ENCODE measurements around the gene UCHL3. TPM values are rescaled to one million over a fixed set of nuclear protein-coding genes. Genes with fewer than 3 reads are reported as not detected.
A peak's percentile ranks its signal among the peaks of the same experiment; 100 is the strongest.

The UCHL3 gene
- total and polyA plus RNA-seq, 5 experiments from 2014 or later = 17.0 to 50.1 (median 44.3) TPM

DNA sequence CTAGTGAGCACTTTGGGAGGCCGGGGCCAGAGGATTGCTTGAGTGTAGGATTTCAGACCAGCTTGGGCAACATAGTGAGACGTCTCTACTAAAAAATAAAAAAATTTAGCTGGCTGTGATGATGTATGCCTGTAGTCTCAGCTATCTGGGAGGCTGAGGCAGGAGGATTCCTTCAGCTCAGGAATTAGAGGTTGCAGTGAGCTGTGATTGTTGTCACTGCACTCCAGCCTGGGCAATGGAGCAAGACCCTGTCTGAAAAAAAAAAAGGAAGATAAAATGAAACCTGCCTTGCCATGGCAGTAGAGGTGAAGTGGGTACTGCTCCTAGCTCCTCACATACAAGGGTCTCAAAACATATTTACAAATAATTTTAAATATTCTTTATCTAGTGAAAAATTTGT is 7.4 kb downstream of the UCHL3 start:
- DNase-seq = no peak

DNA sequence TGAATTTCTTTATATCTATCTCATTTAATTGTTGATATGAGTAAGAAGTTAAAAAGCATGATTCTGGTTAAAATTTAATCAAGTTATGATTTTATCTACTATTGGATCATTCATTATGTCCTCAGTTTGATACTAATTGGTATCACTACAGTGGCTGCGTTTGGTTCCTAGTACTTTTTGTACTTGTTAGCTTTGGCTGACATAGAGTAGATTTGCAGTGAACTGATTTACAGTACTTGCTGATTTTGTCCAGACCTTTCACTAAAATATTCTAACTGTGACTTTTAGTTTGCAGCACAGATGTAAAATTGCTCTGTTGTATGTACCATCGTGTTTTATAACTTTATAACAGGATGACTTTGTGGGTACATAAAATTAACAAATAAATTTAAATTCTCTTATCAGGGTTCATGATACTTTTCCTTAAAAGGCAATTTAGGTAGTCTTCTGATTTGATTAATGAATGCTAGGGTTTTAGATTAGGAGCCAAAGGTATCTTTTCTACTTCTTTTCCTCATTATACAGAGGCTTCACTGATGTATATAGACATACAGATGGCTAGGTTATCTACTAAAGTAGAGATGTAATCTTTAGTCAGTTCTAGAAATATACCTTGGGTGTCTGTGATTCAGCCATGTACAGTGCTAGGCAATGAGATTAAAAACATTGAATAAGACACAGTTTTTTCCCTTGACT is 8.7 kb downstream of the UCHL3 start:
- no peaks in the 10 kb centered on the region for H3K9me3 Mint-ChIP-seq
- peaks cover 22 to 52% (median 47%) of the 10 kb centered on the region in 4 donors for H3K4me1 Mint-ChIP-seq
- H3K27ac Mint-ChIP-seq = peak overlapping the region in 4 of 10 donors; percentile 16 to 65 (median 31)
- peaks cover 10 to 43% (median 12%) of the 10 kb centered on the region in 3 donors for H3K36me3 Mint-ChIP-seq
- peak overlapping the region in 8 of 10 donors; percentile 26 to 71 (median 40) for H3K4me3 Mint-ChIP-seq
- POLR2A ChIA-PET = no interaction called here
- ATAC-seq = peak in 1 of 2 donors; percentile 49
- no peak for DNase-seq
- no peaks in the 10 kb centered on the region for H3K27me3 Mint-ChIP-seq

More for the DNA sequence above, 7.4 kb downstream of the UCHL3 start:
- Mint-ChIP-seq H3K4me3 (no peak overlapping the region), H3K4me1 (peaks cover 25 to 60% (median 56%) of the 10 kb centered on the region in 4 donors), H3K27ac (peak overlapping the region in 3 of 10 donors; percentile 17 to 75 (median 27)), H3K9me3 (no peaks in the 10 kb centered on the region), H3K36me3 (peaks cover 12 to 44% (median 12%) of the 10 kb centered on the region in 3 donors), H3K27me3 (no peaks in the 10 kb centered on the region)
- no peak for ATAC-seq
- POLR2A ChIA-PET = no interaction called here

DNA sequence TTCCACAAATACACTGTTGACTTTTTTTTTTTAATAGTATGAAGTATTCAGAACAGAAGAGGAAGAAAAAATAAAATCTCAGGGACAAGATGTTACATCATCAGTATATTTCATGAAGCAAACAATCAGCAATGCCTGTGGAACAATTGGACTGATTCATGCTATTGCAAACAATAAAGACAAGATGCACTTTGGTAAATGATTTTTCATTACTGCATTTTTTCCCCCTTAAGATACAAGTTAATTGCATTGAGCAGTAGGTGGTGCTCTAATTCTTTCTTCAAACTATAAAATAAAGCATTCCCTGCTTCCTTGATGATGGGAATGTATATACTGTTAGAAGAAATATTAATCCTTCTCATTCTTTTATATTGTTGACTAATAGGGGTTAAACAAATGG is 17.1 kb downstream of the UCHL3 start:
- DNase-seq (no peak), ATAC-seq (no peak)
- Mint-ChIP-seq H3K27ac (no peak overlapping the region), H3K4me1 (peaks cover 0 to 3% (median under 1%) of the 10 kb centered on the region in 4 donors), H3K4me3 (no peak overlapping the region), H3K9me3 (no peaks in the 10 kb centered on the region), H3K27me3 (no peaks in the 10 kb centered on the region), H3K36me3 (peaks cover 8 to 68% (median 33%) of the 10 kb centered on the region in 3 donors)
- POLR2A ChIA-PET = no interaction called here

GRCh38 chr13:75569576-75569975 is 20.0 kb downstream of the UCHL3 start:
- DNase-seq (no peak), ATAC-seq (no peak)
- Mint-ChIP-seq H3K27me3 (no peaks in the 10 kb centered on the region), H3K4me1 (peaks cover 0 to 3% (median 0%) of the 10 kb centered on the region in 4 donors), H3K9me3 (no peaks in the 10 kb centered on the region), H3K36me3 (peaks cover 27 to 86% (median 51%) of the 10 kb centered on the region in 3 donors), H3K27ac (peak overlapping the region in 1 of 10 donors; percentile 24), H3K4me3 (no peak overlapping the region)
- POLR2A ChIA-PET = no interaction called here

GRCh38 chr13:75579529-75579928 is 29.9 kb downstream of the UCHL3 start:
- Mint-ChIP-seq H3K9me3 (peaks cover 4 to 12% (median 10%) of the 10 kb centered on the region in 9 donors), H3K4me3 (no peak overlapping the region), H3K4me1 (peaks cover under 1 to 7% (median 3%) of the 10 kb centered on the region in 4 donors), H3K36me3 (peaks cover 16 to 70% (median 40%) of the 10 kb centered on the region in 3 donors), H3K27me3 (no peaks in the 10 kb centered on the region), H3K27ac (no peak overlapping the region)
- DNase-seq = no peak
- POLR2A ChIA-PET = no interaction called here
- no peak for ATAC-seq

DNA sequence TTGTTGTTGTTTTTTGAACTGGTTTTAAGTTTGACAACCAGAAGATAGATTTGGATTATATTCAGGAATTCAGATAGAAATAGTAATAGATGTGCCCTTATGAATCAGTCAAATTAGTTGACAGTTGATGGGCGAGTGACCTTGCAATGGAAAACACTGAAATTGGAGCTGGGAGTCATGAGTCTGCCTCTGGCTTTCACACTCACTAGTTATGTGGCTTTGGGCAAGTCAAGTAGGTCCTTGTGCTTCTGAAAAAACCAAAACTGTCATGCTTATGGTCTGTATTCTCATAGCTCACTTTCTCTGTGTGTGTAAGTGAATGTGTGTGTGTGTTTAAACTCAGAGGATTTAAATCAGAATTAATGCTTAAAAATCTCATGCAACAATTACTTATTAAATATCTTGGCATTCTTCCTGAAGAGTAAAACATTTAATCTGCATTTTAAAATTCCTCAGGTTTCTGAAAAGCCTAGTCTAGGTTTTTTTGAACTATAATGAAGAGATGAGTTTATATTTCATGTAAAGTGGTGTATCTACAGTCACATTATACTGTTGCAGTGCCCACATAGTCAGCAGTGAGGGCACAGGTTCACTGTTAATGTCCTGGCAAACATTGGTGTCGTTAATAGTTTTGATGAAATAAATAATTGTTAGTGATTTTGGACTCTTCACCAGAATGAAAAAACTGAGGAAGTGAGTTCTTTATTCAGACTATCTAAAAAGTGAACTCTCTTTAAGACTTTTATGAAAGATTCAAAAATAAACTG is 32.5 kb downstream of the UCHL3 start:
- no peak for ATAC-seq
- Mint-ChIP-seq H3K27ac (no peak overlapping the region), H3K4me3 (no peak overlapping the region), H3K4me1 (peaks cover 6 to 8% (median 7%) of the 10 kb centered on the region in 4 donors), H3K9me3 (peaks cover 8 to 21% (median 14%) of the 10 kb centered on the region in 9 donors), H3K36me3 (peaks cover 19 to 69% (median 36%) of the 10 kb centered on the region in 3 donors), H3K27me3 (no peaks in the 10 kb centered on the region)
- POLR2A ChIA-PET = no interaction called here
- no peak for DNase-seq

DNA sequence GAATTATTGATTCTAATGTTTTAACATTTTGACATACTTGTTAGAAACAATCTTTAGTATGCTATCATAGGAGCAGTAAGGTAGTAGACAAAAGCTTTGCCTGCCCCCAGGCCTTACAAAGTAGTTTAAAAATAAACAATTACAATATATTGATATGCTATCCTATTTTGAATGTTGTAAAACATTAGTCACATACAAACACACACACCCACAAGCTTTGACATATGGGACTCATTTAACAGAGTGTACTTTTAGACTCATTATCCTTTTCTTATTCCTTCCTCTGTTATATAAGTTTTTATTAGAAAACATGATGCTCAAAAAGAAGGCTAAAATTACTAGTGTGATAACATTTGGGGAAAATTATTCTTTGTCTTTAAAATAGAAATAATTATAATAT is 33.5 kb downstream of the UCHL3 start:
- peaks cover 19 to 66% (median 42%) of the 10 kb centered on the region in 3 donors for H3K36me3 Mint-ChIP-seq
- no peak for DNase-seq
- peaks cover 8 to 21% (median 14%) of the 10 kb centered on the region in 9 donors for H3K9me3 Mint-ChIP-seq
- no peak overlapping the region for H3K27ac Mint-ChIP-seq
- ATAC-seq = no peak
- H3K27me3 Mint-ChIP-seq = no peaks in the 10 kb centered on the region
- peaks cover 0 to 8% (median 6%) of the 10 kb centered on the region in 4 donors for H3K4me1 Mint-ChIP-seq
- H3K4me3 Mint-ChIP-seq = no peak overlapping the region
- POLR2A ChIA-PET = no interaction called here

- DNase-seq (no peak), ATAC-seq (no peak)
- no peak overlapping the region for H3K4me3 Mint-ChIP-seq
- no peak overlapping the region for H3K27ac Mint-ChIP-seq
- H3K36me3 Mint-ChIP-seq = peaks cover 21 to 68% (median 54%) of the 10 kb centered on the region in 3 donors
- H3K9me3 Mint-ChIP-seq = peaks cover 8 to 22% (median 14%) of the 10 kb centered on the region in 9 donors
- peaks cover 0 to 10% (median 6%) of the 10 kb centered on the region in 4 donors for H3K4me1 Mint-ChIP-seq
- POLR2A ChIA-PET = no interaction called here
- no peaks in the 10 kb centered on the region for H3K27me3 Mint-ChIP-seq
Observed at GRCh38 chr13:75585153-75585552, 35.6 kb downstream of the UCHL3 start.

- peak overlapping the region in 1 of 10 donors; percentile 3 for H3K27ac Mint-ChIP-seq
- no peak for DNase-seq
- no peaks in the 10 kb centered on the region for H3K27me3 Mint-ChIP-seq
- peaks cover 0 to 12% (median 6%) of the 10 kb centered on the region in 4 donors for H3K4me1 Mint-ChIP-seq
- no peak for ATAC-seq
- H3K36me3 Mint-ChIP-seq = peaks cover 31 to 63% (median 58%) of the 10 kb centered on the region in 3 donors
- no peak overlapping the region for H3K4me3 Mint-ChIP-seq
- peaks cover 8 to 26% (median 14%) of the 10 kb centered on the region in 9 donors for H3K9me3 Mint-ChIP-seq
- POLR2A ChIA-PET = no interaction called here
Observed at GRCh38 chr13:75587679-75588078, 38.1 kb downstream of the UCHL3 start.

DNA sequence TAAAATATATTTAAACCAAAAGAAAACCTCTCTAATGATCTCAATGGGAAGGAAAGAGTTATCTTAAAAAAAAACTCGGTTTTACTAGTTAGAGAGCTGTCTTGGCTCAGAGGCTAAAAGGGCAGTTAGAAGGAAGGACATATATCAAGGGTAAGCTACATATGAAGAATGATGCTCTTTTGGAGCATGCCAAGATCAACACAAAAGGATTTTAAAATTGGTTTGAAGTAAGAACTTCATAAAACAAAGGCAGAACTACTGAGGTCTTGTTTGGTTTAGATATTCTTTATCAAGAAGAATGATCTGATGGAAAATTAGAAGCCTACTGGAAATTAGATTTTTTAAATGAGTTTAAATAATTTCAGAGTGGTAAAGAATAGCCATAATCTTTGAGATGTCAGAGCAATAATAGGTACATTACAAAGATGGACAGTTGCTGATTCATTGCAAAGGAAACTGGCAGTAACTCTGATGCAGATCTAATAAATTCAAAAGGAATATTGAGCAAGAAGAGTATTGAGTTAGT is 47.1 kb downstream of the UCHL3 start:
- no peaks in the 10 kb centered on the region for H3K27me3 Mint-ChIP-seq
- H3K4me3 Mint-ChIP-seq = no peak overlapping the region
- ATAC-seq (no peak), DNase-seq (no peak)
- peaks cover 5 to 54% (median 33%) of the 10 kb centered on the region in 3 donors for H3K36me3 Mint-ChIP-seq
- POLR2A ChIA-PET = no interaction called here
- H3K27ac Mint-ChIP-seq = no peak overlapping the region
- H3K4me1 Mint-ChIP-seq = peaks cover 0 to 2% (median 0%) of the 10 kb centered on the region in 4 donors
- no peaks in the 10 kb centered on the region for H3K9me3 Mint-ChIP-seq

DNA sequence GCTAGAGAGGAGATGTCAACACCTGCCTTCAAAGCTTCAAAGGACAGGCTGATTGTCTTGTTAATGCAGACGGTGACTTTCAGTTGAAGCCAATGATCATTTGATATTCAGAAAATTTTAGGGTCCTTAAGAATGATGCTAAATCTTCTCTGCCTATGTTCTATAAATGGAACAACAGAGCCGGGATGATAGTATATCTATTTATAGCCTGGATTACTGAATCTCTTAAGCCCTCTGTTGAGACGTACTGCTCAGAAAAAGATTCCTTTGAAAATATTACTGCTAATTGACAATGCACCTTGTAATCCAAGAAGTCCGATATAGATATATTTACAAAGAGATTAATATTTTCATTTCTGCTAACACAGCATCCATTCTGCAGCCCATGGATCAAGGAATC is 50.8 kb downstream of the UCHL3 start:
- ATAC-seq (no peak), DNase-seq (no peak)
- Mint-ChIP-seq H3K9me3 (no peaks in the 10 kb centered on the region), H3K4me3 (no peak overlapping the region), H3K27me3 (no peaks in the 10 kb centered on the region), H3K36me3 (peaks cover 5 to 53% (median 28%) of the 10 kb centered on the region in 3 donors), H3K27ac (no peak overlapping the region), H3K4me1 (peaks cover 0 to 2% (median 0%) of the 10 kb centered on the region in 4 donors)
- POLR2A ChIA-PET = no interaction called here

- Mint-ChIP-seq H3K4me3 (no peak overlapping the region), H3K4me1 (peaks cover 0 to 6% (median 0%) of the 10 kb centered on the region in 4 donors), H3K27ac (peak overlapping the region in 1 of 10 donors; percentile 15), H3K9me3 (no peaks in the 10 kb centered on the region), H3K27me3 (no peaks in the 10 kb centered on the region), H3K36me3 (peaks cover 12 to 53% (median 30%) of the 10 kb centered on the region in 3 donors)
- DNase-seq (no peak), ATAC-seq (no peak)
- POLR2A ChIA-PET = no interaction called here
Observed at GRCh38 chr13:75603038-75603437, 53.4 kb downstream of the UCHL3 start.

DNA sequence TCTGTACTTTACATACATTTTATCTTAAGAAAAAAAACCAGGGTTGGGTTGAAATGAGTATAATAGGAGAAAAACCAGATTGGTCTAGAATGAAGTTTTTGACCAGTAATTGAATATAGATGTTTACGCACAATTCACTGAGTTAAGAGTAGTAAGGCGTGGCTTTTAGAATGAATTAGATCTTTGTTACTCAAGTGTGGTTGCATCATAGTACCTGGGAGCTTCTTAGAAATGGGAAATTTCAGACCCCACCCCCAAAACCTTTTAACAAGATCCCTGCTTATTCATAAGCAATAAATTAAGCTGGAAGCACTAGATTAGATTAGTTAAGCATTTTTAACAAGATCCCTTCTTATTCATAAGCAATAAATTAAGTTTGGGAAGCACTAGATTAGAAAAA is 57.9 kb downstream of the UCHL3 start:
- Mint-ChIP-seq H3K36me3 (peaks cover 7 to 35% (median 22%) of the 10 kb centered on the region in 3 donors), H3K27me3 (no peaks in the 10 kb centered on the region), H3K4me3 (no peak overlapping the region), H3K27ac (no peak overlapping the region), H3K9me3 (no peaks in the 10 kb centered on the region), H3K4me1 (peaks cover 0 to 4% (median 0%) of the 10 kb centered on the region in 4 donors)
- no peak for ATAC-seq
- no peak for DNase-seq
- POLR2A ChIA-PET = no interaction called here
